SK-N-SH treated with all-trans-retinoic acid at 6 μM for 48 hours (cell line): Measurements from ENCODE around the gene PCP4L1.
"Not testable (repeated sequence)": the region's sequence is repeated elsewhere in the genome, so short reads cannot be mapped to it uniquely, and the experiment has no call there.

Source experiments
- ATAC-seq: fragments of 200-7000 bp; cut with Tn5 transposase; 3 replicates; pipeline ENCODE4 v1.9.1; 2020; ENCODE audit warnings: mild to moderate bottlenecking, moderate library complexity
- BACH2 ChIP-seq: fragments of 250-450 bp; sonication (Bioruptor Pico); IDR thresholded peaks from 2 replicates; pipeline ENCODE4 v1.9.0; 2021; ENCODE audit warnings: mild to moderate bottlenecking, borderline replicate concordance
- CSDC2 ChIP-seq: fragments of 250-450 bp; sonication (Bioruptor Pico); IDR thresholded peaks from 2 replicates; pipeline ENCODE4 v1.5.0; 2020; ENCODE audit warnings: mild to moderate bottlenecking, moderate library complexity
- ESRRG ChIP-seq: fragments of 250-450 bp; sonication (Bioruptor Pico); IDR thresholded peaks from 2 replicates; pipeline ENCODE4 v1.6.1; 2021; ENCODE audit warnings: mild to moderate bottlenecking
- GLIS3 ChIP-seq: fragments of 250-450 bp; sonication (Bioruptor Pico); IDR thresholded peaks from 2 replicates; pipeline ENCODE4 v1.5.0; 2020; ENCODE audit warnings: mild to moderate bottlenecking, moderate library complexity
- OSR1 ChIP-seq: fragments of 250-450 bp; sonication (Bioruptor Pico); IDR thresholded peaks from 2 replicates; pipeline ENCODE4 v1.8.0; 2022; ENCODE audit warnings: moderate library complexity, mild to moderate bottlenecking, inconsistent platforms
- SNAI2 ChIP-seq: fragments of 250-450 bp; sonication (Bioruptor Pico); IDR thresholded peaks from 2 replicates; pipeline ENCODE4 v1.5.0; 2020; ENCODE audit warnings: mild to moderate bottlenecking, moderate library complexity
- TOX ChIP-seq: fragments of 250-450 bp; sonication (Bioruptor Pico); IDR thresholded peaks from 2 replicates; pipeline ENCODE4 v1.8.0; 2021; ENCODE audit warnings: mild to moderate bottlenecking, moderate library complexity, borderline replicate concordance
- TSHZ2 ChIP-seq: fragments of 250-450 bp; sonication (Bioruptor Pico); IDR thresholded peaks from 2 replicates; pipeline ENCODE4 v1.5.0; 2020; ENCODE audit warnings: mild to moderate bottlenecking, moderate library complexity
- ZC3H10 ChIP-seq: fragments of 250-450 bp; sonication (Bioruptor Pico); IDR thresholded peaks from 2 replicates; pipeline ENCODE4 v1.5.1; 2021; ENCODE audit warnings: mild to moderate bottlenecking, moderate library complexity
- ZFP3 ChIP-seq: fragments of 250-450 bp; sonication (Bioruptor Pico); IDR thresholded peaks from 2 replicates; pipeline ENCODE4 v1.5.0; 2020; ENCODE audit warnings: mild to moderate bottlenecking, moderate library complexity
- ZFP30 ChIP-seq: fragments of 450-650 bp; formaldehyde crosslinking; IDR thresholded peaks from 2 replicates; pipeline ENCODE4 v1.5.0; 2022; ENCODE audit warnings: mild to moderate bottlenecking, moderate library complexity
- ZNF565 ChIP-seq: fragments of 450-650 bp; formaldehyde crosslinking; conservative IDR thresholded peaks from 2 replicates; pipeline ENCODE4 v1.5.0; 2020; ENCODE audit warnings: low read depth, mild to moderate bottlenecking, moderate library complexity
- ZNF70 ChIP-seq: fragments of 450-650 bp; formaldehyde crosslinking; IDR thresholded peaks from 2 replicates; pipeline ENCODE4 v1.5.0; 2020; ENCODE audit warnings: mild to moderate bottlenecking, moderate library complexity
- TF ChIP-seq, protein P1 (sequence below): fragments of 250-450 bp; sonication (Bioruptor Pico); IDR thresholded peaks from 2 replicates; pipeline ENCODE4 v1.5.1; 2021; ENCODE audit warnings: mild to moderate bottlenecking, moderate library complexity
- TF ChIP-seq, protein P2 (sequence below): fragments of 250-450 bp; sonication (Bioruptor Pico); IDR thresholded peaks from 2 replicates; pipeline ENCODE4 v1.8.0; 2020; ENCODE audit warnings: mild to moderate bottlenecking, moderate library complexity, borderline replicate concordance
- TF ChIP-seq, protein P3 (sequence below): fragments of 250-450 bp; sonication (Bioruptor Pico); IDR thresholded peaks from 2 replicates; pipeline ENCODE4 v1.8.0; 2021; ENCODE audit warnings: low read depth, mild to moderate bottlenecking, moderate library complexity, borderline replicate concordance
- TF ChIP-seq, protein P4 (sequence below): fragments of 250-450 bp; sonication (Bioruptor Pico); IDR thresholded peaks from 2 replicates; pipeline ENCODE4 v1.5.1; 2020; ENCODE audit warnings: low read depth, mild to moderate bottlenecking, moderate library complexity

Gene PCP4L1

GRCh38 chr1:161242313-161242712 lies 16.2 kb upstream of the PCP4L1 start:
- no peak for TF ChIP-seq ZNF70 (CRISPR knock-in tag)
- ATAC-seq = no peak

DNA sequence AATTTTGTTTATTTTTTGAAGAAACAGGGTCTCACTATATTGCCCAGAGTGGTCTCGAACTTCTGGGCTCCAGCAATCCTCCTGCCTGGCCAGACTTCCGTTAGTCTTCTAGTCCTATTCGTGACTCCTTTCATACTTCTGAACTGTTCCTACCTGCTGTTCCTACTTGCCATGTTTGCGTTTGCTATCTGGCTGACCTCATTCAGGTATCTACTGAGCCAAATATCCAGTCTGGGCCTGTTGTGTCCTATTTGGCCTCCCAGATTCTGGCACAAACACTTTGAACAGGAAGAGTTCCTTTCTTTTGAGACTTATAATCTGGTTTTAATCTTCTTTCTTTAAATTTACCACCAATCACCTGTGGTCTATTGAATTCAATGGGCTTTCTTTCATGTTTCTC lies 13.7 kb upstream of the PCP4L1 start:
- TF ChIP-seq, protein P1, sequence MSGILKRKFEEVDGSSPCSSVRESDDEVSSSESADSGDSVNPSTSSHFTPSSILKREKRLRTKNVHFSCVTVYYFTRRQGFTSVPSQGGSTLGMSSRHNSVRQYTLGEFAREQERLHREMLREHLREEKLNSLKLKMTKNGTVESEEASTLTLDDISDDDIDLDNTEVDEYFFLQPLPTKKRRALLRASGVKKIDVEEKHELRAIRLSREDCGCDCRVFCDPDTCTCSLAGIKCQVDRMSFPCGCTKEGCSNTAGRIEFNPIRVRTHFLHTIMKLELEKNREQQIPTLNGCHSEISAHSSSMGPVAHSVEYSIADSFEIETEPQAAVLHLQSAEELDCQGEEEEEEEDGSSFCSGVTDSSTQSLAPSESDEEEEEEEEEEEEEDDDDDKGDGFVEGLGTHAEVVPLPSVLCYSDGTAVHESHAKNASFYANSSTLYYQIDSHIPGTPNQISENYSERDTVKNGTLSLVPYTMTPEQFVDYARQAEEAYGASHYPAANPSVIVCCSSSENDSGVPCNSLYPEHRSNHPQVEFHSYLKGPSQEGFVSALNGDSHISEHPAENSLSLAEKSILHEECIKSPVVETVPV (CRISPR knock-in tag) = no peak
- TF ChIP-seq ZNF565 (CRISPR knock-in tag) (no peak), ZNF70 (CRISPR knock-in tag) (no peak), TSHZ2 (CRISPR knock-in tag) (no peak), OSR1 (CRISPR knock-in tag) (no peak), ESRRG (CRISPR knock-in tag) (no peak), ZFP30 (CRISPR knock-in tag) (no peak), SNAI2 (CRISPR knock-in tag) (no peak), ZC3H10 (CRISPR knock-in tag) (no peak), CSDC2 (CRISPR knock-in tag) (no peak), TOX (CRISPR knock-in tag) (no peak)
- TF ChIP-seq, protein P2, sequence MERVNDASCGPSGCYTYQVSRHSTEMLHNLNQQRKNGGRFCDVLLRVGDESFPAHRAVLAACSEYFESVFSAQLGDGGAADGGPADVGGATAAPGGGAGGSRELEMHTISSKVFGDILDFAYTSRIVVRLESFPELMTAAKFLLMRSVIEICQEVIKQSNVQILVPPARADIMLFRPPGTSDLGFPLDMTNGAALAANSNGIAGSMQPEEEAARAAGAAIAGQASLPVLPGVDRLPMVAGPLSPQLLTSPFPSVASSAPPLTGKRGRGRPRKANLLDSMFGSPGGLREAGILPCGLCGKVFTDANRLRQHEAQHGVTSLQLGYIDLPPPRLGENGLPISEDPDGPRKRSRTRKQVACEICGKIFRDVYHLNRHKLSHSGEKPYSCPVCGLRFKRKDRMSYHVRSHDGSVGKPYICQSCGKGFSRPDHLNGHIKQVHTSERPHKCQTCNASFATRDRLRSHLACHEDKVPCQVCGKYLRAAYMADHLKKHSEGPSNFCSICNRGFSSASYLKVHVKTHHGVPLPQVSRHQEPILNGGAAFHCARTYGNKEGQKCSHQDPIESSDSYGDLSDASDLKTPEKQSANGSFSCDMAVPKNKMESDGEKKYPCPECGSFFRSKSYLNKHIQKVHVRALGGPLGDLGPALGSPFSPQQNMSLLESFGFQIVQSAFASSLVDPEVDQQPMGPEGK (CRISPR knock-in tag) = no peak
- TF ChIP-seq, protein P3, sequence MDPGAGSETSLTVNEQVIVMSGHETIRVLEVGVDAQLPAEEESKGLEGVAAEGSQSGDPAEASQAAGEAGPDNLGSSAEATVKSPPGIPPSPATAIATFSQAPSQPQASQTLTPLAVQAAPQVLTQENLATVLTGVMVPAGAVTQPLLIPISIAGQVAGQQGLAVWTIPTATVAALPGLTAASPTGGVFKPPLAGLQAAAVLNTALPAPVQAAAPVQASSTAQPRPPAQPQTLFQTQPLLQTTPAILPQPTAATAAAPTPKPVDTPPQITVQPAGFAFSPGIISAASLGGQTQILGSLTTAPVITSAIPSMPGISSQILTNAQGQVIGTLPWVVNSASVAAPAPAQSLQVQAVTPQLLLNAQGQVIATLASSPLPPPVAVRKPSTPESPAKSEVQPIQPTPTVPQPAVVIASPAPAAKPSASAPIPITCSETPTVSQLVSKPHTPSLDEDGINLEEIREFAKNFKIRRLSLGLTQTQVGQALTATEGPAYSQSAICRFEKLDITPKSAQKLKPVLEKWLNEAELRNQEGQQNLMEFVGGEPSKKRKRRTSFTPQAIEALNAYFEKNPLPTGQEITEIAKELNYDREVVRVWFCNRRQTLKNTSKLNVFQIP (CRISPR knock-in tag) = no peak
- TF ChIP-seq, protein P4, sequence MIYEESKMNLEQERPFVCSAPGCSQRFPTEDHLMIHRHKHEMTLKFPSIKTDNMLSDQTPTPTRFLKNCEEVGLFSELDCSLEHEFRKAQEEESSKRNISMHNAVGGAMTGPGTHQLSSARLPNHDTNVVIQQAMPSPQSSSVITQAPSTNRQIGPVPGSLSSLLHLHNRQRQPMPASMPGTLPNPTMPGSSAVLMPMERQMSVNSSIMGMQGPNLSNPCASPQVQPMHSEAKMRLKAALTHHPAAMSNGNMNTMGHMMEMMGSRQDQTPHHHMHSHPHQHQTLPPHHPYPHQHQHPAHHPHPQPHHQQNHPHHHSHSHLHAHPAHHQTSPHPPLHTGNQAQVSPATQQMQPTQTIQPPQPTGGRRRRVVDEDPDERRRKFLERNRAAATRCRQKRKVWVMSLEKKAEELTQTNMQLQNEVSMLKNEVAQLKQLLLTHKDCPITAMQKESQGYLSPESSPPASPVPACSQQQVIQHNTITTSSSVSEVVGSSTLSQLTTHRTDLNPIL (CRISPR knock-in tag) = no peak
- no peak for ATAC-seq

DNA sequence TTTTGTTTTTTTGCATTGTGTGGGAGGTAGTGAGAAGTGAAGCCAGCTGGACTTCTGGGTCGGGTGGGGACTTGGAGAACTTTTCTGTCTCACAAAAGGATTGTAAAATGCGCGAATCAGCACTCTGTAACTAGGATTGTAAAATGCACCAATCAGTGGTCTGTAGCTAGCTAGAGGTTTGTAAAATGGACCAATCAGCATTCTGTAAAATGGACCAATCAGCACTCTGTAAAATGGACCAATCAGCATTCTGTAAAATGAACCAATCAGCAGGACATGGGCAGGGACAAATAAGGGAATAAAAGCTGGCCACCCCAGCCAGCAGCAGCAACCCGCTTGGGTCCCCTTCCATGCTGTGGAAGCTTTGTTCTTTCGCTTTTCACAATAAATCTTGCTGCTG lies 8.4 kb upstream of the PCP4L1 start:
- not testable (repeated sequence) for ATAC-seq

GRCh38 chr1:161250829-161251228 lies 7.7 kb upstream of the PCP4L1 start:
- TF ChIP-seq BACH2 (CRISPR knock-in tag) (no peak), GLIS3 (CRISPR knock-in tag) (no peak), ZFP3 (CRISPR knock-in tag) (no peak), TSHZ2 (CRISPR knock-in tag) (no peak), ZFP30 (CRISPR knock-in tag) (no peak), CSDC2 (CRISPR knock-in tag) (no peak)
- TF ChIP-seq, protein P3 (CRISPR knock-in tag) = no peak
- TF ChIP-seq, protein P1 (CRISPR knock-in tag) = no peak
- ATAC-seq = no peak
